Memory B cell (primary cell): Measurements from ENCODE around the gene RPL12.

Source experiments
- ATAC-seq: fragments of 150-1000 bp; cut with Tn5 transposase; 2 replicates; pipeline ENCODE4 v1.10.0; 2021; ENCODE audit warnings: low read depth, mild to moderate bottlenecking, moderate library complexity
- DNase-seq, 2 donors: peaks; one replicate each; pipeline ENCODE4 v3.0.0; 2022; ENCODE audit warnings: low spot score in 2 of 2
- H3K27ac Mint-ChIP-seq: one replicate; pipeline ENCODE4 v1.8.0; 2022; ENCODE audit warnings: mild to moderate bottlenecking, moderate library complexity, mixed read lengths
- H3K27me3 Mint-ChIP-seq: one replicate; pipeline ENCODE4 v1.8.0; 2022; ENCODE audit warnings: mixed read lengths
- H3K36me3 Mint-ChIP-seq: one replicate; pipeline ENCODE4 v1.8.0; 2022; ENCODE audit warnings: mild to moderate bottlenecking, mixed read lengths
- H3K4me1 Mint-ChIP-seq: one replicate; pipeline ENCODE4 v1.8.0; 2022; ENCODE audit warnings: mixed read lengths
- H3K4me3 Mint-ChIP-seq: one replicate; pipeline ENCODE4 v1.8.0; 2022; ENCODE audit warnings: mild to moderate bottlenecking, moderate library complexity, mixed read lengths
- H3K9me3 Mint-ChIP-seq: one replicate; pipeline ENCODE4 v1.8.0; 2022; ENCODE audit warnings: mixed read lengths

RPL12 gene

DNA sequence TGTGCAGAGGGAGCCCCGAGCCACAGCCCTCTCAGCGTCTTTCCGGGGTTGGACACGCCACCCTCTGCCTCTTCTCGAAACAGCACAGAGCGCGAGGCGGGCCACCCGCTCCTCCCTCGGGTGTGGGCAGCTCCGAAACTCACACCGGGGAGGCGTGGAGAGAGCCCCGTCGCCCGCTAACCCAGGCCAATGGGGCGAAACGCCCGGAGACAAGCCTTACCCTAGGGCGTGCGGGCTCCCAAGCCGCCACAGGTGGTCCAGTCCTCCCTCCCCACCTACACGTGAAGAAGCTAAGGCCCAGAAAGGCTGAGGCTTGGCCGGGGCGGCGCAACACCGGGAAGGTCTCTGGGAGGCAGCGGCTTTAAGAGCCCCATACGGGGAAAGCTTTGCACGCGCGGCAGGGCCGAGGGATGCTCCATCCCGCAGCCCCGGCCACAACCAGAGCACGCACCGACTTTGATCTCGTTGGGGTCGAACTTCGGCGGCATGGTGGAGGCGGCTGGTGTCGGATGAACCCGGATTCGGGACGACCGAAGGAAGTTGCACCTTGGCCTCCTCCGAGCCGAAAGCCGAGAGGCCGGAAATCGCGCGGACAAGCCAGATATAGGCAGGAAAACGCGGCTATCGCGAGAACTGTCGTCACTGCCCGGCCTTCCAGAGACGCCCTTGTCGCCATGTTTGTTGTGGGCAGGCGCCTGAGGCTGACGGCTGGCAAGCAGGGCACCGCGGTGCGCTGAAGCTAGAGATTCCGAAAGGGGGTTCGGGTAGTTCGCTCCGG lies at the start of gene RPL12, which contains the start of gene LRSAM1:
TSS of gene RPL12 (minus strand) at position 577 of the 778 bp plus-strand sequence. CDS start at position 488, 89 bp downstream.
TSS of gene LRSAM1 (plus strand) at position 681 of the 778 bp plus-strand sequence. CDS start 3,018 bp downstream, outside the sequence.
- Mint-ChIP-seq H3K27me3 (no peaks in the 10 kb centered on the region), H3K9me3 (no peaks in the 10 kb centered on the region), H3K4me1 (peaks cover 33% of the 10 kb centered on the region), H3K27ac (peak within 1 kb of the TSS; percentile 93), H3K36me3 (peaks cover 25% of the 10 kb centered on the region), H3K4me3 (peak within 1 kb of the TSS; percentile 95)
- peak; percentile 77 for ATAC-seq
- peak; percentile 100 for DNase-seq

DNA sequence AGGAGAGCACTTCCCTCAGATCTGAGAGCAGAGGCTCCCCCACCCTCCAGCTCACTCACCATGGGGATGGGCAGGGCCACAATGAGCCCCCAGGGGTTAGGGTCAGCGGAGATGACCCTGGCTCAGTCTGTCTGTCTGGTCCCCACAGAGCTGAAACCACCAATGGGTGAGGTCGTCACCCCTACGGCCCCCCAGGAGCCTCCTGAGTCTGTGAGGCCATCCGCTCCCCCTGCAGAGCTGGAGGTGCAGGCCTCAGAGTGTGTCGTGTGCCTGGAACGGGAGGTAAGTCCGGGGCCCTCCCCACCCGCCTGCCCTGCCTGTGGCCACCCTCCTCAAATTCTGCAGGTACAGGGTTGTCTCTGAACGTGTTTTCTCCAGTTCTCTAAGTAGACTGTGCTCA lies 49.7 kb upstream of the RPL12 start:
- no peak overlapping the region for H3K27ac Mint-ChIP-seq
- H3K9me3 Mint-ChIP-seq: no peaks in the 10 kb centered on the region
- H3K4me3 Mint-ChIP-seq: no peak overlapping the region
- H3K4me1 Mint-ChIP-seq: peaks cover 3% of the 10 kb centered on the region
- no peaks in the 10 kb centered on the region for H3K27me3 Mint-ChIP-seq
- peaks cover 11% of the 10 kb centered on the region for H3K36me3 Mint-ChIP-seq
- no peak for ATAC-seq
- no peak for DNase-seq

DNA sequence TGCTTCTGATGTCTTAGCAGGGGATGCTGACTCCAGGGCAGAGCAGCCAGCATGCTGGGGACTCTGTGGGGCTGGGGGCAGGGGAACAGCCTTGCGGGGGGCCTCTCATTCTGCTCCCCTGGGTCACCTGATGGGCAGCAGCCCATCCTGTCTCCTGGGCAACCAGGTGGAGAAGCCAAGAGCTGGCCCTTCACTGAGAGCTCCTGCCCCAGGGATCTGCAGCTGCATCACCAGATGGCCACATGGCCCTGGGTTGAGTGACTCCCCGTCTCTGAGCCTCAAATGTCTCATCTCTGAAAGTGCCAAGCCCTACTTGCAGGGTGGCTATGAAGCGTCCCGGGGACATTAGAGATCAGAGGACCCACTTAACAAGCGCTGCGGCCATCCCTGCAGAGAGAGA lies 49.2 kb upstream of the RPL12 start:
- Mint-ChIP-seq H3K9me3 (no peaks in the 10 kb centered on the region), H3K36me3 (peaks cover 12% of the 10 kb centered on the region), H3K27ac (no peak overlapping the region), H3K4me3 (no peak overlapping the region), H3K27me3 (no peaks in the 10 kb centered on the region), H3K4me1 (peaks cover 3% of the 10 kb centered on the region)
- DNase-seq (no peak), ATAC-seq (no peak)

DNA sequence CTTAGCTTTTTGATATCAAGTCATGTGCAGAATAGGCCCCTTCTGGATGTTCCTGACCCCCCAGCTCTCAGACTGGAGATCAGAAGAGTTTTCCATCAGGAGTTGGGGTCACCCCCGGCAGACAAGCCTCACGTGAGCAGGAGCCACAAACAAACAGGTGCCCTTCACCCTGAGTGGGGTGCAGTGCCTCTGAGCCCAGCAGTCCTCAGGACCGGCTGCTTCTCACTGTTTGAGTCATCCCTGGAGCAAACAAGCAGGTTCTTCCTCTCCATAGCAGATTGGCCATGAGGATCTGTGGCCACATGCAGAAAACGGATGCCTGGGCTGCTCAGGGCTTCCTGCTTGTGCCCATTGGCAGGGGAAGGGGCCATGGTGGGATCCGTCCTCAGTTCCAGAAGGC lies 47.1 kb upstream of the RPL12 start:
- H3K4me3 Mint-ChIP-seq: no peak overlapping the region
- DNase-seq (no peak), ATAC-seq (no peak)
- no peaks in the 10 kb centered on the region for H3K27me3 Mint-ChIP-seq
- H3K9me3 Mint-ChIP-seq: no peaks in the 10 kb centered on the region
- H3K4me1 Mint-ChIP-seq: no peaks in the 10 kb centered on the region
- no peak overlapping the region for H3K27ac Mint-ChIP-seq
- H3K36me3 Mint-ChIP-seq: peaks cover 17% of the 10 kb centered on the region

DNA sequence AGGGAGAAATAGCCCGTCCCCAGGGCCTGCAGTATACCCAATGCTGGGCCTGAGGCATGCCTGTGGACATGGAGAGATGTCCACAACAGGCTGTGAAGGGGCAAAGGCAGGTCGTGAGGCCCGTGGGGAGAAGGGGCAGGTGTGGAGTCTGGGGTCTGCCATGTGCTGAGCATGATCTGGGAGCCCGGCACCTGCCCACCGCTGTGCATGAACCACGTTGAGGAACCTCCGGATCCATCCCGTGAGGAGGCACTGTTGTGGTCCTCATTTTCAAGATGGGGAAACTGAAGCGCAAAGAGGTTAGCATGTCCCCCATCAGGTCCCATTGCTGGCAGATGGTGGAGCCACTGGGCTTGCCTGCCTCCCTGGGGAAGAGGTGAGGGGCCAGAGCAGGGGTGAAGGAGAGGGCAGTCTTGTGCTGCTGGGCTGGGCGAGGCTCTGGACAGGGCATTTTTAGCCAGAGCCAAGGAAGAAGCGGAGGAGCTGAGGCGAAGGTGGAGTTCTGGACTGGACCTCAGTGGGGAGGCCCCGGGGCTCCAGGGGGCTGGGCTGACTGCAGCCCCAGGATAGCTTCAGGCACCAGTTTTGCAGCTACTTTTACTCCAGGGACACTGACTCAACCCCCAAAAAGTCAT lies 46.6 kb upstream of the RPL12 start:
- H3K27me3 Mint-ChIP-seq: no peaks in the 10 kb centered on the region
- no peaks in the 10 kb centered on the region for H3K4me1 Mint-ChIP-seq
- H3K27ac Mint-ChIP-seq: no peak overlapping the region
- H3K9me3 Mint-ChIP-seq: no peaks in the 10 kb centered on the region
- H3K36me3 Mint-ChIP-seq: peaks cover 17% of the 10 kb centered on the region
- ATAC-seq: no peak
- H3K4me3 Mint-ChIP-seq: no peak overlapping the region
- no peak for DNase-seq

DNA sequence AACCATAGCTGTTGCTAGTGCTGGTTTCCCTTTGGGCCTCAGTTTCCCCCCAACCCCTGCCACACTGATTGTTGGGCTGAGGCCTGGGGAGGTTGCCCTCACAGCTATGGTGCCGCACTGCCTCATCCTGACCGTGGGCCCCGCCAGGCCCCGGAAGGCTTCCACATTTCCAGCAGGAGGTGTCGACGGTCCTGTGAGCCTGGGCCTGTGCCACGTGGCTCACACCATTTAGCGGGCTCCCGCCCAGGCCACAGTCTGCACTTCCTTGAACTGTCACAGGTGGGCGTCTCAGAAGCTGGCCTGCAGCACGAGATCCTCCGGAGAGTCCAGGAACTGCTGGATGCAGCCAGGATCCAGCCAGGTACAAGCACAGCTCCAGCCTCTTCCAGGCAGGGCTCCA lies 45.8 kb upstream of the RPL12 start:
- Mint-ChIP-seq H3K27ac (no peak overlapping the region), H3K4me1 (no peaks in the 10 kb centered on the region), H3K4me3 (no peak overlapping the region), H3K27me3 (no peaks in the 10 kb centered on the region), H3K9me3 (no peaks in the 10 kb centered on the region), H3K36me3 (peaks cover 18% of the 10 kb centered on the region)
- ATAC-seq (no peak), DNase-seq (no peak)

DNA sequence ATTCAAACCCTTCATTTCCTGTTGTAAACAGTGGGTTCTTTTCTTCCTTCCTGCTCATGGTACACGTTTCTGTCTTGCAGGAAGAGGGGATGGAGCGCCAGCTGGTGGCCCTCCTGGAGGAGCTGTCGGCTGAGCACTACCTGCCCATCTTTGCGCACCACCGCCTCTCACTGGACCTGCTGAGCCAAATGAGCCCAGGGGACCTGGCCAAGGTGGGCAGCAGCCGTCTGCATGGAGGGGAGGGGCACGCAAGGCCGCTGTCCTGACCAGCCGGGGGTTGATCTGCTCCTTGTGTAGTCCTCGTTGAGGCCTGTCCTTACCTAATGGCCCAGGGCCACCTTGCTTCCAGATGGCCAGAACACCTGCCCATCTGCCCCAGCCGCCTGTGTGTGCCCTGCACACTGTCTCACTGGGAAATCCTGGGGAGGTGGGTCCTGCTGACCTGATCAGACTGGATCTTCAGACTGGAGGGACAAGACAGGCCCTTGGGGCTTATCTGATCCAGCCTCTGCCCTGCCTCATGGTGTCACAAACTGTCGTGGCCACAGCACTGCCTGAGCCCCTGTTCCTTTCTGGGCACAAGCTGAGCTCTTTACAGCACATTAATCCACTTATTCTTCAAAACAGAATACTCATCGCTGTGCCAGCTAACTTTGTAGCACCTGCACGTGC lies 44.8 kb upstream of the RPL12 start:
- Mint-ChIP-seq H3K4me1 (no peaks in the 10 kb centered on the region), H3K27ac (no peak overlapping the region), H3K4me3 (no peak overlapping the region), H3K9me3 (no peaks in the 10 kb centered on the region), H3K27me3 (no peaks in the 10 kb centered on the region), H3K36me3 (peaks cover 18% of the 10 kb centered on the region)
- ATAC-seq: no peak
- DNase-seq: no peak

DNA sequence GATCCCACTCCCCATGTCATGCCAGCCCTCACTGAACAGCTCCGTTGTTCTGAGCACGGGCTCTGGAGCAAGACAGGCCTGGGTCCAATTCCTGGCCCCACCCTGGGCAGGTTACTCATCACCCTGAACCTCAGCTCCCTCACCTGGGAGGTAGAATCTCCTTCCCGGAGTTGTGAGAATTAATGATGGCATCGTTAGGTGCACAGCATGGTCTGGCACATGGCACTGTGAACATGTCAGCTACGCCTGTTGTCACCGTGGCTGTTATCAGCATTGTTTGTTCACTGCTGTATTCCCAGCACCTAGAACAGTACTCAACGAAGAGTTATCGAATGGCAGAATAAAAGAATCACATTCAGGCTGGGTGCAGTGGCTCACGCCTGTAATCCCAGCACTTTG lies 43.1 kb upstream of the RPL12 start:
- Mint-ChIP-seq H3K4me3 (no peak overlapping the region), H3K4me1 (no peaks in the 10 kb centered on the region), H3K36me3 (peaks cover 21% of the 10 kb centered on the region), H3K27me3 (no peaks in the 10 kb centered on the region), H3K27ac (no peak overlapping the region), H3K9me3 (no peaks in the 10 kb centered on the region)
- DNase-seq (no peak), ATAC-seq (no peak)

DNA sequence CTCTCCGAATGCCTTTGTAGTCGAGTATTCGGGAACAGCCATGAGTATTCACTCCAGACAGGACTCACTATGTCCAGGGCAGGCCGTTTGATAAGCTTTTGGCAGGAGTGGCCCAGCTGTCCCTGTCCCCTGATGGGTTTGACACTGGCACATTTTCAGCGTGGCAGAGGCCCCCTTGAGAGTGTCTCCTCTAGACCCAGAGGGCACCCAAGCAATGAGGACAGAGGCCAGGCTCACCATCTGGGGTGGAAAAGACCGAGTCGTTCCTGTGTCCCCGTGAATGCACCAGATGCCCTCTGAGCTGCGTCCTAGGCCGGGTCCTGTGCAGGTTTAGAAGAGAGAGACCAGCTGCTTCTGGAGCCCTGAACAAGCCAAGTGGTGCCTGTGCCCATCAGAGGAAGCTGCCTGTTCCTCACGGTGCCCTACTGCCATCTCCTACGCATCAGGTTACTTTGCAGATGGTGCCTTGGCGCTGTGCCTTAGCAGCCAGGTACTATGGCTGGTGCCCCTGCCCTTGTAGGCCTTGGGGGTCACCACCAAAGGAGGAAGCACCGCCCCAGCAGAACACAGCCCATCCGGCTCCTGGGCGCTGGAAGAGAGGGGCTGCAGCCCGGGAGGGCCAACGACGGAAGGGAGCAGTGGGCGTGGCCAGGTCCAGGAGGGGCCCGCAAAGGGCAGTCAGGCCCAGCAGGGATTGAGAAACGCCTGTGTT lies 42.5 kb upstream of the RPL12 start:
- no peak for DNase-seq
- Mint-ChIP-seq H3K36me3 (peaks cover 24% of the 10 kb centered on the region), H3K4me3 (no peak overlapping the region), H3K27ac (no peak overlapping the region), H3K27me3 (no peaks in the 10 kb centered on the region), H3K9me3 (no peaks in the 10 kb centered on the region), H3K4me1 (no peaks in the 10 kb centered on the region)
- no peak for ATAC-seq

DNA sequence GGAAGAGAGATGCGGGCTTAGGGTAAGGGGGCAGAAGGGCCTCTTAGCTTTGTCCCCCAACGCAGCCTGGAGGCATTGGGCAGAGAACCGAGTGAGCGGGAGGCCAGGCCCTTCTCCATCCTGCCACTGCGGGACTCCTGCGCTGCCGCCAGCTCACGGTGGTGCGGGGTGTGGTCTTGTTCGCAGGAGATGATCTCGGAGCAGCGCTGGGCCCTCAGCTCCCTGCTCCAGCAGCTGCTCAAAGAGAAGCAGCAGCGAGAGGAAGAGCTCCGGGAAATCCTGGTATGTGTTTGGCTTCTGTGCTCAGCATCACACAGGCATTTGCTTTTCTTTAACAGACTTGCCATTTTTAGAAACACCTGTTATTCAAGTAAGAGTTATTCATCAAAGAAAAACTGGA lies 41.4 kb upstream of the RPL12 start:
- DNase-seq: no peak
- Mint-ChIP-seq H3K27ac (no peak overlapping the region), H3K9me3 (no peaks in the 10 kb centered on the region), H3K27me3 (no peaks in the 10 kb centered on the region), H3K4me1 (no peaks in the 10 kb centered on the region), H3K36me3 (peaks cover 30% of the 10 kb centered on the region), H3K4me3 (no peak overlapping the region)
- ATAC-seq: no peak

DNA sequence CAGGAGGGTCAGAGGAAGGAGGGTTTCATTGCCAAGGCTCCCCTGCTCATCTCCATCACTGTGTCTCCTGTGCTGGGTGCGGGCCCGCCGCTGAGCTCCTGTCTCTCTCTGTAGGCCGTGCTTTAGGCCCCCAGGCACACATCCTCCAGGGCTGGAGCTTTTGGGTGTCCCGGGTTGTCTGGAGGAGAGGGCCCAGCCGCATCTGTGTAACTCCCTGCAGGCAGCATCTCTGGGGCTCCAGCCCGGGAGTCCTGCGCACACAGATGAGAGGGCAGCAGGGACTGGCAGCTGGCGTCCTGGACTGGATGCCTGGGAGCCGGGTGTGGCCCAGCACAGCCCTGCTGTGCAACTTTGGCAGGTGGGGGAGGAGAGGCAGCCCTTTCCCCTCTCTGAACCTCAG lies 40.3 kb upstream of the RPL12 start:
- Mint-ChIP-seq H3K36me3 (peaks cover 32% of the 10 kb centered on the region), H3K27me3 (no peaks in the 10 kb centered on the region), H3K4me1 (no peaks in the 10 kb centered on the region), H3K9me3 (no peaks in the 10 kb centered on the region), H3K27ac (no peak overlapping the region), H3K4me3 (no peak overlapping the region)
- ATAC-seq (no peak), DNase-seq (no peak)

DNA sequence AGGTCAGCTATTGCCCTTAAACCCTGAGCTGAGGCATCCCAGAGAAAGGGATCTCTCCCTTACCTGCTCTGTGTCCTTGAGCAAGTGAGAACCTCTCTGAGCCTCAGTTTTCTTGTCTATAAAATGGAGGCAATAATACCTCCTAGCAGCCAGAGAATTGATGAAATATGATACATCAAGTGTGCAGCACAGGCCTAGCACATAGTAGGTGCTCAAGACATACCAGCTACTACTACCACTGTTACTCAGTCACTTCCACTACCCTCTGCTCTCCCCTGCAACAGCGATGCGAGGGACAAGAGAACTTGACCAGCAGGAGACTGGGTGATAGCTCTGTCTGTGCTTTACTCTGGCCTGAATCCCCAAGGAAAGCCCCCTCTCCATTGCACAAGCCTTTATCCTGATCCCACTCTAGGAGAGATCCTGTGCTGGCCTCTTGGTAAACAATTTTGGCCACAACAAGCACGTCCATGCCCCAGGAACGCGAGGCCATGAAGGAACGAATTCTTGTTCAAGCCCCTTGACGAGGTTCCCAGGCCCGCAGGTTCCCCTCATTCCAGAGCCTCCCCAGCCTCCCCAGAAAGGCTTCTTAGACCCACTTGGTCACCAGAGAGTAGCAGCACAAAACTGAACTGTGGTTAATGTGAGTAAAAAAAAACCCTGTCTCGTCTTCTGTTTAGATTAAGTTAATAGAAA lies 39.5 kb upstream of the RPL12 start:
- H3K36me3 Mint-ChIP-seq: peaks cover 29% of the 10 kb centered on the region
- no peaks in the 10 kb centered on the region for H3K27me3 Mint-ChIP-seq
- H3K4me1 Mint-ChIP-seq: no peaks in the 10 kb centered on the region
- no peak overlapping the region for H3K27ac Mint-ChIP-seq
- H3K9me3 Mint-ChIP-seq: no peaks in the 10 kb centered on the region
- ATAC-seq: no peak
- DNase-seq: no peak
- H3K4me3 Mint-ChIP-seq: no peak overlapping the region

DNA sequence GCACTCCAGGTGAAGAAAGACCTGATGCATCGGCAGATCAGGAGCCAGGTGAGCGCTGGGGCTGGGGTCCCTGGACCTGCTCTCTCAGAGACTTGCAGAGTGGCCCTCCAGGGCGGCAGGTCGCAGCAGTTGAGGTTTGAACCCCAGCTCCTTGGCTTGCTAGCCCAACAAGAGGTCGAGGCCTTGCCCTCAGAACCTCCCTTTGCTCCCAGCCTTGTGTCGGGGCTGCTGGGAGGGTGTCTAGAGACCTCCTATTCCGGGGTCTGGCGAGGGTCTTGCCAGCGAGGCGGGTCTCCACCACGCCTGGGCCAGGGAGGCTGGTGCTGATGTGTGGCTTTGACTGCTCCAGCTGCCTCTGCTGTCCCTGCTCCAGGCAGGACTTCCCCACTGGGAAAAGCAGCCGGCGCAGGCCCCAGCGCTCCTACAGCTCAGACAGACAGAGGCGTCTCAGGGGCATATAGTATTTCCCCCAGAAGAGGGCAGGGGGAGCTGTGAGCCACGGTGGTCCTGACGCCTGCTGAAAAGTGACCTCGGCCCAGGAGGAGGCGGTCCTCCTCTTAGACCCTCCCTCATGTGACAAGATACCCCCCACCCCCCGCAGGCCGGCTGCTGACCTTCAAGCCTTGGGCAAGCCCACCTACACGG lies 38.4 kb upstream of the RPL12 start:
- DNase-seq (no peak), ATAC-seq (no peak)
- Mint-ChIP-seq H3K4me1 (no peaks in the 10 kb centered on the region), H3K4me3 (no peak overlapping the region), H3K36me3 (peaks cover 31% of the 10 kb centered on the region), H3K9me3 (no peaks in the 10 kb centered on the region), H3K27ac (no peak overlapping the region), H3K27me3 (no peaks in the 10 kb centered on the region)
